ENCODE results near the gene USP12.
A peak's percentile ranks its signal among the peaks of the same experiment; 100 is the strongest.

The USP12 gene

GRCh38 chr13:27065582-27065981 is 106.0 kb downstream of the USP12 start:
- no peak for DNase-seq

GRCh38 chr13:27064252-27064995 is 107.2 kb downstream of the USP12 start:
- DNase-seq: no peak

GRCh38 chr13:27057817-27058216 is 113.8 kb downstream of the USP12 start:
- DNase-seq: no peak

- no peak for DNase-seq
Measured at GRCh38 chr13:27055526-27055925, 116.1 kb downstream of the USP12 start.

- no peak for DNase-seq
Measured at GRCh38 chr13:27054760-27055159, 116.9 kb downstream of the USP12 start.

GRCh38 chr13:27053902-27054595 is 117.6 kb downstream of the USP12 start:
- no peak for DNase-seq

- DNase-seq: no peak
Measured at GRCh38 chr13:27053210-27053884, 118.3 kb downstream of the USP12 start.

- no peak for DNase-seq
Measured at GRCh38 chr13:27052551-27053208, 118.9 kb downstream of the USP12 start.

GRCh38 chr13:27047081-27047480 is 124.5 kb downstream of the USP12 start:
- no peak for DNase-seq

- DNase-seq: no peak
Measured at GRCh38 chr13:27044837-27045570, 126.6 kb downstream of the USP12 start.

- DNase-seq: peak; percentile 38
Measured at GRCh38 chr13:27043013-27043412, 128.6 kb downstream of the USP12 start.

GRCh38 chr13:27041341-27041740 is 130.3 kb downstream of the USP12 start:
- DNase-seq: no peak

GRCh38 chr13:27040826-27041108 is 130.8 kb downstream of the USP12 start:
- DNase-seq: no peak

- no peak for DNase-seq
Measured at GRCh38 chr13:27039171-27039701, 132.4 kb downstream of the USP12 start.

GRCh38 chr13:27038323-27038722 is 133.3 kb downstream of the USP12 start:
- no peak for DNase-seq

GRCh38 chr13:27037571-27037970 is 134.0 kb downstream of the USP12 start:
- DNase-seq: no peak

- no peak for DNase-seq
Measured at GRCh38 chr13:27037171-27037570, 134.4 kb downstream of the USP12 start.

GRCh38 chr13:27036236-27036981 is 135.2 kb downstream of the USP12 start:
- no peak for DNase-seq

- no peak for DNase-seq
Measured at GRCh38 chr13:27035892-27036235, 135.7 kb downstream of the USP12 start.

- DNase-seq: no peak
Measured at GRCh38 chr13:27034678-27035111, 136.9 kb downstream of the USP12 start.

- DNase-seq: no peak
Measured at GRCh38 chr13:27028683-27029480, 142.7 kb downstream of the USP12 start.

Measured in activated CD4-positive, alpha-beta T cell treated with anti-CD3 and anti-CD28 coated beads for 48 hours (primary cell).